OCI-LY7 (cell line): ENCODE data around the gene TRIM50.

Source experiments
- CTCF ChIP-seq: fragments of 200-600 bp; sonication (generic); conservative IDR thresholded peaks from 2 replicates; pipeline ENCODE4 v1.5.1; 2014; ENCODE audit warnings: mild to moderate bottlenecking, antibody characterized with exemption, low read length, moderate library complexity, mixed read lengths
- EZH2phosphoT487 ChIP-seq: fragments of 200-600 bp; sonication (generic); IDR thresholded peaks from 2 replicates; pipeline ENCODE4 v1.6.1; 2018; ENCODE audit warnings: low read depth, borderline replicate concordance, mild to moderate bottlenecking, mixed run types, antibody characterized with exemption, low read length, moderate library complexity, mixed read lengths

GRCh38 chr7:73363225-73364005, 35.5 kb upstream of the TRIM50 start:
- TF ChIP-seq CTCF (no peak), EZH2phosphoT487 (no peak)
